Raji (cell line): ENCODE data around the gene CDC14B.

ENCODE experiments used
- POLR2A ChIP-seq: IDR thresholded peaks from 2 replicates; pipeline ENCODE4 v1.6.1; 2011; ENCODE audit warnings: low read depth, low read length, control low read depth; ENCODE audit not compliant: insufficient read depth

CDC14B gene

GRCh38 chr9:96500696-96501632, 118.7 kb downstream of the CDC14B start:
- TF ChIP-seq POLR2A = no peak

GRCh38 chr9:96499257-96499656, 120.4 kb downstream of the CDC14B start:
- no peak for TF ChIP-seq POLR2A

- no peak for TF ChIP-seq POLR2A
Measured at GRCh38 chr9:96498796-96499195, 120.8 kb downstream of the CDC14B start.

- no peak for TF ChIP-seq POLR2A
Measured at GRCh38 chr9:96497117-96497399, 122.6 kb downstream of the CDC14B start.

- TF ChIP-seq POLR2A = no peak
Measured at GRCh38 chr9:96496368-96497116, 123.1 kb downstream of the CDC14B start.

GRCh38 chr9:96495341-96495740, 124.3 kb downstream of the CDC14B start:
- no peak for TF ChIP-seq POLR2A

GRCh38 chr9:96494215-96494800, 125.3 kb downstream of the CDC14B start:
- no peak for TF ChIP-seq POLR2A

GRCh38 chr9:96493757-96494156, 125.9 kb downstream of the CDC14B start:
- no peak for TF ChIP-seq POLR2A

- TF ChIP-seq POLR2A = no peak
Measured at GRCh38 chr9:96492993-96493531, 126.6 kb downstream of the CDC14B start.

- TF ChIP-seq POLR2A = no peak
Measured at GRCh38 chr9:96491880-96492525, 127.6 kb downstream of the CDC14B start.

GRCh38 chr9:96491079-96491879, 128.4 kb downstream of the CDC14B start:
- no peak for TF ChIP-seq POLR2A

- no peak for TF ChIP-seq POLR2A
Measured at GRCh38 chr9:96490534-96491078, 129.0 kb downstream of the CDC14B start.

- no peak for TF ChIP-seq POLR2A
Measured at GRCh38 chr9:96489482-96489979, 130.1 kb downstream of the CDC14B start.

GRCh38 chr9:96487949-96488348, 131.7 kb downstream of the CDC14B start:
- TF ChIP-seq POLR2A = no peak

- TF ChIP-seq POLR2A = no peak
Measured at GRCh38 chr9:96487029-96487396, 132.6 kb downstream of the CDC14B start.
